ENCODE data around the gene TMEM119. TPM values are rescaled to one million over a fixed set of nuclear protein-coding genes. Genes with fewer than 3 reads are reported as not detected.
A peak's percentile ranks its signal among the peaks of the same experiment; 100 is the strongest.

Gene TMEM119
- polyA plus RNA-seq (2013, experiment 1 of 2; ENCODE audit: insufficient read length), result 530 TPM
- 529 TPM for polyA plus RNA-seq (2013, experiment 2 of 2; ENCODE audit: insufficient read length)

- DNase-seq, result peak; percentile 95
Observed at GRCh38 chr12:108597559-108598471, at the start of gene TMEM119. Gene TMEM119, minus strand, starts transcription at chr12:108598084. Its CDS starts 5,701 bp downstream, at chr12:108592383.

GRCh38 chr12:108646600-108647579 is 49.0 kb upstream of the TMEM119 start:
- peak; percentile 44 for DNase-seq

GRCh38 chr12:108645686-108646599 is 48.1 kb upstream of the TMEM119 start:
- no peak for DNase-seq

GRCh38 chr12:108644811-108645120 is 46.9 kb upstream of the TMEM119 start:
- DNase-seq, result no peak

GRCh38 chr12:108643941-108644810 is 46.3 kb upstream of the TMEM119 start:
- DNase-seq, result no peak

GRCh38 chr12:108642899-108643654 is 45.2 kb upstream of the TMEM119 start:
- no peak for DNase-seq

GRCh38 chr12:108642269-108642870 is 44.5 kb upstream of the TMEM119 start:
- DNase-seq, result no peak

GRCh38 chr12:108641446-108642268 is 43.8 kb upstream of the TMEM119 start:
- DNase-seq, result no peak

- DNase-seq, result peak; percentile 46
Observed at GRCh38 chr12:108640802-108641445, 43.0 kb upstream of the TMEM119 start.

GRCh38 chr12:108638997-108639822 is 41.3 kb upstream of the TMEM119 start:
- DNase-seq, result no peak

- peak; percentile 49 for DNase-seq
Observed at GRCh38 chr12:108638141-108638827, 40.4 kb upstream of the TMEM119 start.

GRCh38 chr12:108637222-108637971 is 39.5 kb upstream of the TMEM119 start:
- DNase-seq, result peak; percentile 28

GRCh38 chr12:108635997-108636808 is 38.3 kb upstream of the TMEM119 start:
- DNase-seq, result no peak

- DNase-seq, result peak; percentile 22
Observed at GRCh38 chr12:108635201-108635996, 37.5 kb upstream of the TMEM119 start.
